GM18907 (cell line): ENCODE measurements around the gene PHTF1.

Experiments used
- ATAC-seq: cut with Tn5 transposase; IDR thresholded peaks from one replicate; pipeline ENCODE4 v1.9.1; 2021; ENCODE audit warnings: mild to moderate bottlenecking, moderate library complexity; ENCODE audit not compliant: unreplicated experiment

The PHTF1 gene

DNA sequence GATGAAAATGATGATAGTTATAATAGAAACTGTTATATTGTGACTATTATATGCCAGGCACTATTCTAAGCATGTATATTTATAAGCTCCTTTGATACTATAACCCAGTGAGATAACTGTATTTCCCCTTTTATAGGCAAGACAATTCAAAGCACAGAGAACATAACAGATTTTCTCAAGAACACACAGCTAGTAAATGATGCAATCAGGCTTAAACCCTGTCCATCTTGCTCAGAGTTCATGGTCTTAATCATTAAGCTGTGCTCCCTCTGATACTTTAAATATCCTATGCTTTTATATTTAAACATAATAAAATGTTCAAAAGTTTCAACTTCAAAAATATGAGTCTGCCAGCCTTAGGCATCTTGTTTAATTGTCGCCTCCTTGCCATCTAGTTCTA lies 88.6 kb downstream of the PHTF1 start:
- ATAC-seq = no peak

DNA sequence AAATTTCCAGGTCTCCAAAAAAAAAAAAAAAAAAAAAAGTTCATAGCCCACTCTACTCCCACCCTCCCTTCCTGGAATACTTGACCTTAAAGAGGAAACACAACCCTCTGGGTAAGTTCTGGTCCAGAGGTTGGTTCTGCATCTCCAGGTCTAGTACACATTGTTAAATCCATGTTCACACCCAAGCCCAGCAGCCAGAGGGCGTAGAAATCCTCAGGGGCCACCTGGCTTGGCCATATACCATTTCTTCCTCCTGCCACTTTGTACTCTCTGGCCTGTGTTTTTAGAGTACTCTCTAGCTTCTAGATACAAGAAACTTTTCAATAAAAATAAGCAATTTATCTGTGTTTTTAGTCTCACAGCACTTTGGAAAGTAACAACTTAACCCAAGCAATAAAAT lies 89.3 kb downstream of the PHTF1 start:
- ATAC-seq = no peak

DNA sequence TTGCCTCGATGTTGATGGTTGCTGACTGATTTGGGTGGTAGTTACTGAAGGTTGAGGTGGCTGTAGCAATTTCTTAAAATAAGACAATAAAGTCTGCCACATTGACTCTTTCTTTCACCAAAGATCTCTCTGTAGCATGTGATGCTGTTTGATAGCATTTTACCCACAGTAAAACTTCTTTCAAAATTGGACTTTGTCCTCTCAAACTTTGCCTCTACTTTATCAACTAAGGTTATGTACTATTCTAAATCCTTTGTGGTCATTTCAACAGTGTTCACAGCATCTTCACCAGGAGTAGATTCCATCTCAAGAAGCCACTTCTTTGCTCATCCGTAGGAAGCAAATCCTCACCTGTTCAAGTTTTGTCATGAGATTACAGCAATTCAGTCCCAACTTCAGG lies 93.2 kb downstream of the PHTF1 start:
- no peak for ATAC-seq

DNA sequence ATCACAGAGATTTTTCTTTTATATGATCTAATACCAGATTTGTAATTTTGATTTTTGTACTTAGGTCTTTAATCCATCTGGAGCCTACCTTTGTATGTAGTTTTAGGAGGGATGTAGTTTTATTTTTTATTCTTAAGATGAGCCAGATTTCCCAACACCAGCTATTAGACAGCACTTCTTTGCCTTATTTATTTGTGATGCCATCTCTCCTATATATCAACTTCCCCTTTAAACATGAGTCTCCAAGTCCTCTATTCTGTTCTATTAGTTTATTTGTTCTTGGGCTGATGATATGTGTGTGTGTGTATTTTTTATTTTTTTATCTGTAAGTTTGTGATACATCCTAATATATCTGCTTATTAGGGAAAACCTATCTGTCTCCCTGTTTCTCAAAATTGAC lies 94.2 kb downstream of the PHTF1 start:
- no peak for ATAC-seq

DNA sequence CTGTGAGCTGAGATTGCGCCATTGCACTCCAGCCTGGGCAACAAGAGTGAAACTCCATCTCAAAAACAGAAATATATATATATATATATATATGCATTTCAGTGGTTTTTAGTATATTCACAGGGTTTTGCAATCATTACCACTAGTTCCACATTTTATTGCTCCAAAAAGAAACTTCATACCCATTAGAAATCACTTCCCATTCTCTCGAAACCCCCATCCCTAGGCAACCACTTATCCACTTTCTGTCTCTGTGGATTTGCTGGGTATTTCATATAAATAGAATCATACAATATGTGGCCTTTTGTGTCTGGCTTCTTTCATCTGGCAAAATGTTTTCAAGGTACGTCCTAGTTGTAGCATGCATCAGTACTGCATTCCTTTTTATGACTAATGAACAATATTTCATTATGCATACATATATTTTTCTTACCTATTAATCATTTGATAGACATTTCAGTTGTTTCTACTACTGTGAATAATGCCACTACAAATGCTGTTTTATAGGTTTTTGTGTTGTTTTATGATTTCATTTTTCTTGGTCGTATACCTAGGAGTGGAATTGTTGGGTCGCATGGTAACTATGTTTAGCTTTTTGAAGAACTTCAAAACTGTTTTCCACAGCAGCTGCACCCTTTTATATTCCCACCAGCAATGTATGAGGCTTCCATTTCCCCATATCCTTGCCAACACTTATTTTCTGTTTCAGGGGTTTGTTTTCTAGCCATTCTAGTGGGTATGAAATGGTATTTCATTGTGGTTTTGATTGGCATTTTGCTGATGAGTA lies 95.9 kb downstream of the PHTF1 start:
- ATAC-seq = no peak

DNA sequence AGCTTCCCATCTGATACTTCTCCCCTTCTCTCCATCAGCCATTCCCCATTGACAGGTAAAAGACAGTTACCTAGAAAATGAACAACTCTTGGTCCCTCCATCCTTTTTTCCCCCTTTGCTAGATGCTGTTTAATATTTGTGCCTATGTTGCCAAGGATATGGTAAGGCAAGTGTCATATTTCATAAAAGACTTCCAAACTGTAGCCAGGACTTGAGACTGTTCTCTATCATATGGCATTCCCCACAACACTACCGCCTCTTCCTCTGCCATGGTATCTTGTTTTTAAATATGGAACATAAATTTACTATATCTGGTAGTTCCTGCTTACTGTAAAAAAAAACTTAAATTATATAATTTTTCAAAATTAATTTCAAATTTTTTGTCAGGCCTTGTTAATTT lies 97.2 kb downstream of the PHTF1 start:
- no peak for ATAC-seq

DNA sequence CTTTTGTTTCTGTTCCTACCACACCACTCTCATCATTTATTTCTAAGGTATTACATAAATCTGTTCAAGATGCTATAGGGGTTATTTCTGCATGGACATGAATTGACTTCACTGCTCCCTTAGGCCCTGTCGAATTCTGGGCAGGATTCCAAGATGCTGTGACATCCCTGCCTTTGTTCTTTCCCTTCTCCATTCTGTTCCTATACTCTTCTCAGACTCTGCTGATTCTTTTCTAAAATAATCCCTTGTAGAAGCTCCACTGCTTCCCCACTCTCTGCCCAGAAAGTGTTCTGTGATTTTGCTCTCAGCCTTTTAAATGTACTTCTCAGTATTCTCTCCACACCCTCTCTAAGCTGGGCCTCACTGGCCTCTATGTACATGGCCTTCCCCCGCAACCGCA lies 99.2 kb downstream of the PHTF1 start:
- no peak for ATAC-seq

DNA sequence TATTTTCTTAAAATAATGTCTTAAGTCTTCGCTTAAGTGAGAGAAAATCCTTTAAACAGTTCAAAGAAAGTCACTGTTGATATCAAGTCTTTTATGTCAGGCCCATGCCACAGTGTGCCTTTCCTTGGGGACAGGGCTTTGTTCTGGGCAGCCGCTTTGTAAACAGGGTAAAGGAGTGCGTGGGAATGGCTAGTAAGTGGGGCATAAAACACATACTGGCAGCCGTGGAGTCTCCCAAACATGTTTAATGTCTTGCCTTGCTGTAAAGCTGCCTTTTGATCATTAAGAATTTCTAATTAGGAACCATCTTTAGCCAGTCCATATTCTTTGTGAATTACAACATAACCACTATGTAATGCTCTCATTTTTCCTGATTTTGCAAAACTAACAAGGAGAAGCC lies 99.7 kb downstream of the PHTF1 start:
- ATAC-seq = no peak

DNA sequence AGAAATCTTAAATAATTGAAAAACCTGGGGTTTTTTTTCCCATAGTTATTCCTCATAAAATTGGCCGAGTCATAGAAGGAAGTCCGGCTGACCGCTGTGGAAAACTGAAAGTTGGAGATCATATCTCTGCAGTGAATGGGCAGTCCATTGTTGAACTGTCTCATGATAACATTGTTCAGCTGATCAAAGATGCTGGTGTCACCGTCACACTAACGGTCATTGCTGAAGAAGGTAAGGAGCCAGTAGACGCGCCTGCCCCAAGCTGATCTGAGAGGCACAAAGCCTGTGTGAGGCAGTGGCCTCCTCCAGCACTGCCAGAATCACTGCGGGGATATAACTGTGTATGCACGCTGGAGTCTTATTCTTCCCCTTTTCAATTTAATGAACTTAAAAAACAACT lies 100.3 kb downstream of the PHTF1 start:
- no peak for ATAC-seq

DNA sequence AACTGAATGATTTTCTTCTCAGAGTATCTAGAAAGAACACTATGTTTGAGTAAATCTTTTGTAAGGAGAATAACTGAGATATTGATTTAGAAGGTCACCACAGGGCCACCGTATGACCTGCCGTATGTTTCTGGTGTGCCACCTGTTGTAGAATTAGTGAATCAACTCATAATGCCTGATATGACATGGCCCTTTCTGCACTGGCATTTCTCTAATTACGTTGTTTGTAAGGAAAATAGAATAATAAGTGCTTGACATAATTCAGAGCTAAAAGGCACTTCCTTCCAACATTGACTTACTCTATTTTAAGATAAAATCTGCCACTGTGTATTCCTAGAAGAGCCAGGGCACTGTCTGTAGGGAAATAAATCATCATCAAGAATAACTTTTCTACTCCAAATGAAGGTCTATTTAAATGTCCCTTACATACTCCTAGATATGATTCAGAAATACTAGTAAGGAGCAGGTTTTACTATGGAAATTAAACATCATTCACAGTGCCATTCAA lies 101.7 kb downstream of the PHTF1 start:
- ATAC-seq = no peak

DNA sequence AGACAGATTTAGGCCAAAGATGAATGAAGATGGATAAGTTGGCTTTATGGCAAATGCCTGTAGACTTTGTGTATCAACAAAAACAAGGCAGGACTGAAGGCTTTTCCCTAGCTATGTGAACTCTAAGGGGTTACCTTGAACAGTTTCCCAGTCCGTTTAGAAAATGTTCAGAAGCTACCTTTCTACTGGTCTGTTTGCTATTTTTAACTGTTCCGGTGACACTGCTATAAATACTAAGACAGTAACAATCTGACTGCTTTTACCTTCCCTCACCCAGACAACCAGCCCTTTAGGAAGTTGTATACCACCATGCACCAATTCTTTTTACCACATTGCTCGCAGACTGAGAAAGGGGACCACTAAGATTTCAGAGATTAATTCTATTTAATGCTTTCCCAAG lies 102.2 kb downstream of the PHTF1 start:
- no peak for ATAC-seq

DNA sequence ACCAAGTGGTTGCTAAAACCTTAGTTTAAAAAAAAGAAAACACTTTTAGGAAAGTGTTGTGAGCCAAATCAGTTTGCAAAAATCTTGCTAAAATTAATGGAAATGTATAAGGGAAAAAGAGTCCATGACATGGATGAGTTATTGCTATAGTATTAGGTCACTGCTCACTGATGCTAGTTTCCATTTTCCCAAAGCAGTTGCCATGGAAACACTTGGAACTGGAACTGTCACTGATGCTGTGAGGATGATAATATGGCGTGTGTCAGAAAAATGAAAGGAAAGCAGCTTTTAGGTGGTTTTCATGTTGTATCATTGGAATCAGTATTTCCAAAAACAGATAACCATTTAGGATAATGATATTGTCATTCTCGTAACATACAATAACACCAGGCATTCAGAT lies 104.4 kb downstream of the PHTF1 start:
- ATAC-seq = no peak

DNA sequence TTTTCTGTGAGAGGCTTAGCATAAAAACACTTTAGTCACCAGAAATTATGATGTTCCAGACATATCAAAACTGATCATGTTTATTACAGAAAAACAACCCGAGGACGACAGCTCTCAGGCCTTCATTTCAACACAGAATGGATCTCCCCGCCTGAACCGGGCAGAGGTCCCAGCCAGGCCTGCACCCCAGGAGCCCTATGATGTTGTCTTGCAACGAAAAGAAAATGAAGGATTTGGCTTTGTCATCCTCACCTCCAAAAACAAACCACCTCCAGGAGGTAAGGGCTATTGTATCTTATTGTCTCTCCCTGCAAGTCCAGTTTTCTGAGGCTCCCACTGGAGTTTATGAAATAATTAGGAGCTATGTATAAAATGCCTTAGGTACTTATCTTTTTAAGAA lies 105.5 kb downstream of the PHTF1 start:
- ATAC-seq = no peak

DNA sequence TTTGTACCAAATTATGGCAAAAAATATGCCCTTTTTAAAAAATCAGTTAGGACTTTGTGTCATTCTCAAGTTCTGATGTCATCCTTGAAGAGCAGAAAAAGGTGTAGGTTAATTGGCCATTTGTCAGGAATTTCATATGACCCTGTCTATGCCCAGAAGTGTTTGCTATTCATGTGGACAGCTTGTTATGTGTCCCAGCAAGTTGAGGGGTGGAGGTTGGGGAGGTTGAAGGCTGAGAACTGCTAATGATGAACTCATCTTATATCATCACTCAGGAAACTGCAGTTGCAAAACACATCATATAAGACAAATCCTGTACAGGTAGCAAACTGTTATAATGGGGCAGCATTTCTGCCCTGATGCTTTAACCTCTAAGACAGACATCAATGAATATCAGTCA lies 106.5 kb downstream of the PHTF1 start:
- no peak for ATAC-seq

DNA sequence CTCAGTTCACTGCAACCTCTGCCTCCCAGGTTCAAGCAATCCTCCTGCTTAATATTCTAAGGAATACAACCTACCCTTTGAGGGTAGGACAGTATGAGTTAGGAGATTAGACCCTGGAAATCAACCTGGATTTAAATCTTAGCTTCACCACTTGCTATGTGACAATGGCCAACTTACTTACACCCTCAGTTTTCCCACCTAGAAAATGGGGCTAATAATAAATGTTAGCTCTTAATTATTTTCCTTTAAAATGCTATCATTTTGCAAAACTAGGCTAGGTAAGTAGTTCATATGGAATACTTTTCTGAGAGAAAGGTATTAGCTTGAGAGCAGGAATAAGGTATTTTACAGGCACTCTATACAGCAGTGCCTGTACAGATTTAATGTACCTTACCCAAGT lies 110.8 kb downstream of the PHTF1 start:
- no peak for ATAC-seq

DNA sequence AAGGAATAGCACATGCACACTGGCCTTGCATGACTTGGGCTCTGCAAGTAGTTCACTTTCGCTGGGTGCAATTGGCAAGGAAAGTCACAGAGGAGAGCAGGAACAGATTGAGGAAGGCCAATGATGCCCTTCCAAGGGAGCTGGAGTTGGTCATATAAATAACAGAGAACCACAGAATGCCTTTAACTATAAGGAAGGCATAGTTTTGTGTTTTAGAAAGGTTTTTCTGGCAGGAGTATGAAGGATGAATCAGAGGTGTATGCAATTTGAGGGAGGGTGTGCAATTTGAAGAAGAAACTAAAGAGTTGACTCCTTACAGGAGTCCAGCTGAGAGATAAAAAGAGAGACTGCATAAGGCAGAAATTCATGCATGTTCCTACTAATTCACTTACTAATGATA lies 112.1 kb downstream of the PHTF1 start:
- no peak for ATAC-seq
